ENCODE results near the gene ADAMTSL5.
A peak's percentile ranks its signal among the peaks of the same experiment; 100 is the strongest.
"Not testable (repeated sequence)": the region's sequence is repeated elsewhere in the genome, so short reads cannot be mapped to it uniquely, and the experiment has no call there.

Gene ADAMTSL5, protein sequence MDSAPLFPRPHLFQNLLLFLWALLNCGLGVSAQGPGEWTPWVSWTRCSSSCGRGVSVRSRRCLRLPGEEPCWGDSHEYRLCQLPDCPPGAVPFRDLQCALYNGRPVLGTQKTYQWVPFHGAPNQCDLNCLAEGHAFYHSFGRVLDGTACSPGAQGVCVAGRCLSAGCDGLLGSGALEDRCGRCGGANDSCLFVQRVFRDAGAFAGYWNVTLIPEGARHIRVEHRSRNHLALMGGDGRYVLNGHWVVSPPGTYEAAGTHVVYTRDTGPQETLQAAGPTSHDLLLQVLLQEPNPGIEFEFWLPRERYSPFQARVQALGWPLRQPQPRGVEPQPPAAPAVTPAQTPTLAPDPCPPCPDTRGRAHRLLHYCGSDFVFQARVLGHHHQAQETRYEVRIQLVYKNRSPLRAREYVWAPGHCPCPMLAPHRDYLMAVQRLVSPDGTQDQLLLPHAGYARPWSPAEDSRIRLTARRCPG

GRCh38 chr19:1512671-1513498 lies at the start of gene ADAMTSL5:
TSS of gene ADAMTSL5 (minus strand) at chr19:1513019. CDS start at chr19:1510943, 2,076 bp downstream.
- peak; percentile 76 for DNase-seq (ENCODE audit: low spot score)

DNA sequence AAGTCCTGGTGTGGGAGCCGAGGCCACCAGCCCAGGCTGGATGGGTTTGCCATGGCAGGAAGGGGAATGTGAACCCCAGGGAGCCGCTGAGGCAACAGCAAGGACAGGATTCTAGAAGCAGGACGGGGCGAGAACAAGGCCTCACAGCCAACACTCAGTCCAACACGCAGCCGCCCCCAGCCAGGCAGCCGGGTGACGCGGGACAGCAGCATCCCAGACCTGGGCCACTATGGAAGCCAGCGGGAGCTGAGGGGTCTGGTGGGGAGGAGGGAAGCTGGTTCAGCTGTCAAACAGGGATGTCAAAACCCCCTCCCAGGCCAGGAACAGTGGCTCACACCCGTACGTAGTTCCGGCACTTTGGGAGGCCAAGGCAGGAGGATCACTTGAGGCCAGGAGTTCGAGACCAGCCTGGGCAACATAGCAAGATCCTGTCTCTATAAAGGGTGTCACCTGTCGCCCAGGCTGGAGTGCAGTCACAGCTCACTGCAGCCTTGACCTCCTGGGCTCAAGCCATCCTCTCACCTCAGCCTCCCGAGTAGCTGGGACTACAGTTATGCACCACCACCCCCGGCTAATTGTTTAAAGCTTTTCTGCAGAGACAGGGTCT lies 48.5 kb upstream of the ADAMTSL5 start:
- no peak for DNase-seq (ENCODE audit: low spot score)

DNA sequence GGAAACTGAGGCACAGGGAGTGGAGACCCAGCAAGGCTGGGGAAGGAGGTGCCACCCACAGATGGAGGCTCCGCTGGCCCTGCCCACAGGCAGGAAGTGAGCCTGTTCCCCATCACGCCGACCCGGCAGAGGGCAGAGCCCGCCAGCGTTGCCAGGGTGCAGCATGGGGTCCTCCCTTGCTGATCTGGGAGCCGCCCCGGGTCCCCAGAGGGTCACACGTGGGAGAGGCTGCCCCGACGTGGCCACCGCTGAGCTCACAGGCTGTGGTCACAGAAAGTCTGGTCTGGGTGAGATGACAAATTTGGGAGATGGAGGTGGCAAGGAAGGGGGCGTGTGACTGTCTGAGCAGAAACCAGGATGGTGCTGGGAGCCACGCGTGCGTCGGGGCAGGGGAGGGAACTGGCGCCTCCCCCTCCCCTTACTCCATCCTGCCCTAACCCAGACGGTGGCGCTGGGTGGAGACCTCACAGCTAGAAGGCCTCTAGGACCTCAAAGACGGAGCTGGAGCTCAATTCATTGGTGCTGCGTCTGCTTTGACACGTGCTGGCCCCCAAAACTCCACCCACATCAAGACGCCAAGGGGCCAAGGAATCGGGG lies 47.6 kb upstream of the ADAMTSL5 start:
- DNase-seq (ENCODE audit: low spot score) = no peak

DNA sequence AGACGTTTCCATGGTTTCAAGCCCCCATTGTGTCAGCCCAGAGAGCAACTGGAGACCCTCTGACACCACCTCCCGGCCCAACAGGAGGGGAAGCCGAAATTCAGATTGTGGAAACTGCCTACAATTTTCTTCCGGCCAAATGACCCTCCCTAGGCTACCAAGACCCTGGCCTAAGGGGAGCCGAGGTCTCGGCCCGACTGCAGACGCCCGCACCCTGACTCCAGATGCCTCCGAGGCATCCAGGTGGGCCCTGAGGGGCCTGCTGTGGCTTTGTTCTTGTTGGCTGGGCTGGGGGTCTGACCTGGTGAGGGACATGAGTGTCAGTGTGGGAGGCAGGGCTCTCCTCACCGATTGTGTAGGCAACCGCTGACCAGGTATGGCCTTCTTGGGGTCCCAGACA lies 45.7 kb upstream of the ADAMTSL5 start:
- DNase-seq (ENCODE audit: low spot score) = no peak

GRCh38 chr19:1556390-1557070 lies 43.7 kb upstream of the ADAMTSL5 start:
- no peak for DNase-seq (ENCODE audit: low spot score)

DNA sequence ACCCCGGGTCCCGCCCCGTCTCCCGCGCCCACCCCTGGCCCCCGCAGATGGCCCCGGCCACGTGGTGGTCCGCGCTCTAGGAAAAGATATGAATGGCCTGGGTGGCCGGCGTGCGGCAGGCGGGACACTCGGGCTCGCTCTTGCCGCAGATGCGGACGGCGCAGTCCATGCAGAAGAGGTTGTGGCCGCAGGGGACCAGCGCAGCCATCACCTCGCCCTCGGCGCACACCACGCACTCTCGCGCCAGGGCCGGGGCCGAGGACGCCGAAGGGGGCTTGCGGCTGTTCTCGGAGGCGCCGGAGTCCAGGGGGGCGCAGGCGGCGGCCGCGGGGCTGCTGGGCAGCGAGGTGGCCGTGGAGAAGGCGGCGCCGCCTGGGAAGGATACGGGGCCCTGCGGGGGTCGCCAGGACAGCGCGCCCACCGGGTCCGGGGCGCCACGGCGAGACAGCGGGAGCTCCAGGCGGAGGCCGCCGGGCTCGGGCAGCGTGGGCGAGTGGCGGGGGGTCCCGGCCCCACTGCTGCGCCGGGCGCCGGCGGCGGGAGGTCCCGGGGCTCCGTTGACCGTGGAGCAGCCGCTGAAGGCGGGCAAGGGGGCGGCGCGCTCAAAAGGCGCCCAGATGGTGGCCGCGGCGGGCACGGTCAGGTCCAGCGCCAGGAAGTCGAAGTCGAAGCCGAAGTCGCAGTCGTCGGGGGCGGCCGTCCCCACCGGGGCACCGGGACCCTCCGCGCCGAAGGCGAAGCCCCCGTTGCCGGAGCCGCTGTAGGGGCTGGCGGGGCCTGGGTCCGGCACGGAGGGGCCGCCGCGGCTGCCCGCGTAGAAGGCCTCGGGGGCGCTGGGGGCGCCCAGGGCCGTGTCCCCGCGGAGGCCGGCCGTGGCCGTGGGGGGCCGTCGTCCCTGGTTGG lies 42.9 kb upstream of the ADAMTSL5 start:
- no peak for DNase-seq (ENCODE audit: low spot score)

DNA sequence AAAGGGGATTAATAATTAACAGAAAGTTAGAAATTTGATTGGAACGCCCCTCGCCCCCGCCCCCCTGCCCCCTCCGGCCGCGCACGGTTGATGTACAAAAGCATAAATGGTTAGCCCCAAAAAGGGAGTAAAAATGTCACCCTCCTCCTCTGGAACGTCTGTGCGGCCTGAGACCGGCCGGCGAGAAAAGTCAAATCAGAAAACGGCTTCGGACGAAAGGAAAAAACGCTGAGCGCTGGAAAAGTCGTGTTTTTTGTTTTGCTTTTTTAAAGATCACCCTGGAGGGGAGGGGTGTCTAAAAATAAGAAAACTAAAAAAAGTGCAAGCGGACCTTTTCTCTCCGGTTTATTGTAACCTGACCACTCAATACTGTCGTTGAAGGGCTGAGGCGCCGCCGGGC lies 42.1 kb upstream of the ADAMTSL5 start:
- no peak for DNase-seq (ENCODE audit: low spot score)

- no peak for DNase-seq (ENCODE audit: low spot score)
These were observed 40.6 kb upstream of the ADAMTSL5 start for GRCh38 chr19:1553415-1553814.

DNA sequence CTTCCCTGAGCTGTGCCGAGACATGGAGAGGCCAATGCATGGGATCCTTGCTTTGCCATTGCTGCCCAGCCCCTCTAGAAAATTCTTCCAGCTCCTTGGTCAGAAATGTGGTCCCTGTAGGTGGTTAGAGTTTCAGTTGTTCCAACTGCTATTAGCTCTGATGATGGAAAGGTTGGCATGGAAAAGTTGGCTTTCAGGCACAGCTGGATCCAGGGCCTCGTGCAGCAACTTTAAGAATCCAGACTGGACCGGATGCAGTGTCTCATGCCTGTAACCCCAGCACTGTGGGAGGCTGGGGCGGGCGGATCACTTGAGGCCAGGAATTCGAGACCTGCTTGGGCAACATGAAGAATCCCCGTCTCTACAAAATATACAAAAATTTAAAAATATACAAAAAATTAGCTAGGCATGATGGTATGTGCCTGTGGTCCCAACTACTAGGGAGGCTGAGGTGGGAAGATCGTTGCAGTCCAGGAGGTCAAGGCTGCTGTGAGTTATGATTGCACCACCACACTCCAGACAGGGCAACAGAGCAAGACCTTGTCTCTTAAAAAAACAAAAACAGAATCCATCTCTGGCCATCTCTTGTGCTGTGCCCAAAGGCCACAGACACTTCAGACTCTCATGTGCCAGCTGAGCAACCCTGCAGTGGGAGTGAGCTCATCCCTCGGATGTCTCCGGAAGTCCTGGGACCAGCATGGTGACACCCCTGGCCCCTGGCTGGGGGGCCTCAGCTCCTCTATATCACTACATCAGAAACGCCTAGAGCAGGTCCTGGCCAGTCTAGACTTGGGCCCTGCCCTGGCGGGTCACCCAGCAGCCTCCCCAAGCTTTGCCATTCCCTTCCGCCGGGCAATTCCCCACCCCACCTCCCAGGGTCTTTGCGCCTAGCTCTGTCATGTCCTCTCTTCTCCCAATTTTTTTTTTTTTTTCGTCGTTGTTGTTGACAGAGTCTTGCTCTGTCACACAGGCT lies 38.5 kb upstream of the ADAMTSL5 start:
- no peak for DNase-seq (ENCODE audit: low spot score)

GRCh38 chr19:1549332-1549945 lies 36.6 kb upstream of the ADAMTSL5 start:
- no peak for DNase-seq (ENCODE audit: low spot score)

DNA sequence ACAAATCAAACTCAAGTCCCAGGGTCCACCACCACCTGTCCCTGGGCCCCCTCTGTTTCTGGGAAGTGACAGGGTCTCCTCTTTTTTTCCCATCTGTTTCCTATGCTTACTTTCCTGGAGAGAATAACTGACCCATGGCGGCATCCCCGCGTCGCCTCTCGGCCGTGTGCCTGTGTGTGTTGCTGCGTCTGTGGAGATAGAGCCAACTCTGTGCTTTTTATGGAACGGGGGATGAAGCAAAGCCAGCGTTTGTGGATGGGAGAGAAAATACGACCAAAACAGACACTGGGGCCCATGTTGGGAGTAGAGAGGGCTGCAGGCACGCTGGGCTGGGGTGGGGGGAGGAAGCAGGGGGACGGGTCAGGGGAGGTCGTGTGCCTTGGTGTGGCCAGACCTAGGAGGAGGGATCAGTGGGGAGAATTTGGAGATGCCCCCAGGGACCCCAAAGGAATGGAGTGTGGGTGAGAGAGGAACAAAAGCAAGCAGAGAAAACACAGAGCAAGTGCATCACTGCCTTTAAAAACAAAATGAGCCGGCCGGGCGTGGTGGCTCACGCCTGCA lies 27.6 kb upstream of the ADAMTSL5 start:
- no peak for DNase-seq (ENCODE audit: low spot score)

- not testable (repeated sequence) for DNase-seq (ENCODE audit: low spot score)
These were observed 26.9 kb upstream of the ADAMTSL5 start for GRCh38 chr19:1539749-1540148.

DNA sequence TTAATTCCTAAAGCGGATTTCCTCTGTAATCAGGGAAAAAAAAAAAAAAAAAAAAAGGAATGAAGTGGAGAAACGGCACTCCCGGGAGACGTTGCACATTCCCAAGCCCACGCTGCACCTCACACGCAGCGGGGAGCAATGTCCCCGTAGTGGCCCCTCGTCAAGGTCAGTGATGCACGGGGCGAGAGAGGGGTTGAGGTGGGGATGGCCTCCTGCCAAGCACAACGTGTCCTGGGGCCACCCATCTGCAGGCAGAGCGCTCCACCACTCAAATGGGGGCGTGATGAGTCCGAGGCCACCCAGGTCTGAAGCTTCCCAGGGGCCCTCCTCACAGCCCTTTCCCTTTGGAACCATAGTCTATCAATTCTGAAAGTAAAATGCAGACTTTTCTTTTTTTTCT lies 26.2 kb upstream of the ADAMTSL5 start:
- no peak for DNase-seq (ENCODE audit: low spot score)

- not testable (repeated sequence) for DNase-seq (ENCODE audit: low spot score)
These were observed 22.9 kb upstream of the ADAMTSL5 start for GRCh38 chr19:1535699-1536098.

DNA sequence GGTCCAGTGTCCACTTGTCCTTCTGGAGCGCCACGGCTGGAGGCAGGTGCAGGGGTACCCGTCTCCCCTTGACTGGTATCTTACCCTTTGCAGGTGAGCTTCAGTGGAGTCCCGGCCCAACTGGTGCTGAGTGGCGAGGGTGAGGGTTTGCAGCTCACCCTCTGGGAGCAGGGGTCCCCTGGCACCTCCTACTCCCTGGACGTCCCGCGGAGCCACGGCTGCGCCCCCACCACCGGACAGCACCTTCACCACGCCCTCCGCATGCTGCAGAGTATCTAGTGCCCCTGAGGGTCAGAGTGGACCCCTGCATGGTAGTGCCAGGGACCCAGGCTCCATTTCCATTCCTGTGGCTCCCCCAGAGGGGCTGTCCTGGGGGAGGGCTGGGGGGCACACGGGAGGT lies 22.2 kb upstream of the ADAMTSL5 start:
- no peak for DNase-seq (ENCODE audit: low spot score)

DNA sequence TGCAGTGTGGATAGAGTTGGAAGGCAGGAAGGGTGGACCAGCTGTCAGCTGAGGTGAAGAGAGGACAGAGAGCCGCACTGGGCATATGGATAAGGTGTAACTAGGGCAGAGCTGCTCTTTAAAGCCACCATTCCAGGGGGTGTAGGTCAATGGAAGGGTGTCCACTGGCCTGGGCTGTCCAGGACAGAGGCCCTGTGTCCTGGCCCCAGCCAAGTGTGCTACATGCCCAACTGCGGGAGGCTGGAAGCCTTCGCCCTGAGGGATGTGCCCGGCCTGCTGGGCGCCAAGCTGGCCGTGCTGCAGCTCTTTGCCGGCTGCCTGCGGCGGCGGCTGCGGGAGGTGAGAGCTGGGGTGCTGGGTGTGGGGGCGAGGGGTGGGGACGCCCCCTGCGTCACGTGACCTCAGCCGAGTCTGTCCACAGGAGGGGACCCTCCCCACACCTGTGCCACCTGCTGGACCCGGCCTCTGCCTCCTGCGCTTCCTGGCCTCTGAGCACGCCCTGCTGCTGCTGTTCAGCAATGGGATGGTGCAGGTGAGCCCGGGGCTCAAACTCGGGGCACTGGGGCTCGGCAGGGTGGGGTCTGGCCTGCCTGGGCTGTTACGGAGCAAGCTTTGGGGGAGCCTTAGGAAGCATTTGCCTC lies 20.8 kb upstream of the ADAMTSL5 start:
- no peak for DNase-seq (ENCODE audit: low spot score)

GRCh38 chr19:1532003-1532402 lies 19.2 kb upstream of the ADAMTSL5 start:
- DNase-seq (ENCODE audit: low spot score) = no peak

DNA sequence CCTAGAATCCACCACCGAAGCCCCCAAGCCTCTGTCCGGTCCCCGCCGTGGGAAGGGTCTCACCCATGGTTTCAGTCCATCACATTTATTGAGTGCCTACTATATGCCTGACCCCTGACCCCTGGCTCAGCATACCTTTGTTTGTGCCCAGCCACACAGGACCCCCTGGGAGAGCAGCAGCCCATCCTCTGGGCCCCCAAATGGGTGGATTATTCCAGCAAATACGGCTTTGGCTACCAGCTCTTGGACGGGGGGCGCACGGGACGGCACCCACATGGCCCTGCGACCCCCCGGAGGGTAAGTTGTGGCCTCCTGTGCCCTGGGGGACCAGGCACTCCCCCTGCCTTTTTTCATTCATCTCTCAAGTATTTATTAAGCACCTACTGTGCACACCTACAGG lies 18.8 kb upstream of the ADAMTSL5 start:
- DNase-seq (ENCODE audit: low spot score) = no peak

All from RKO (cell line).